Measurements from ENCODE around the gene AKAP5.

Gene AKAP5

GRCh38 chr14:64459405-64460136, 5.7 kb upstream of the AKAP5 start:
- no peak for DNase-seq (ENCODE audit: low read depth in 2 of 2)

GRCh38 chr14:64461221-64461620, 4.1 kb upstream of the AKAP5 start:
- DNase-seq (ENCODE audit: low read depth in 2 of 2): no peak

- DNase-seq (ENCODE audit: low read depth in 2 of 2): no peak
These were observed 2.1 kb upstream of the AKAP5 start for GRCh38 chr14:64463195-64463594.

GRCh38 chr14:64463873-64464272, 1.4 kb upstream of the AKAP5 start:
- no peak for DNase-seq (ENCODE audit: low read depth in 2 of 2)

DNA sequence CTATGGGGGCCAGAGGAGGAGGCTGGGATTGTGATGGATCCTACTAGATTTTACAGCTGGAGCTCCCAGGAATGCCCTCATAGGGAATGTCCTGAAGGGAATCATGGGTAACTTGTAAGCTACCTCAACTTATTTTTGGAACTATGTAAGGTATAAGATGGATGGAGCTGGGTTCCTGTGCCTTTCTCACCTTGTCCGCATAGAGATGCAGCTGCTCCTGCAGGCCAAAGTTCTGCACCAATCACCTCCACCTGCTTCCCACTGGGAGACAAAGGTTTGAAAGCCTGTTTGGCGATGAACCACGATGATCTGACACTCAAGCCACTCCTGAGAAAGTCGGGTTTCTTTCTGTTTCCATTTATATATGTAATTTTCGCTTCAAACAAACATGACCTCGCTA, 648 bp upstream of the AKAP5 start:
- DNase-seq (ENCODE audit: low read depth in 2 of 2): no peak

- DNase-seq (ENCODE audit: low read depth in 2 of 2): no peak
These were observed 694 bp downstream of the AKAP5 start for GRCh38 chr14:64465831-64466554.

DNA sequence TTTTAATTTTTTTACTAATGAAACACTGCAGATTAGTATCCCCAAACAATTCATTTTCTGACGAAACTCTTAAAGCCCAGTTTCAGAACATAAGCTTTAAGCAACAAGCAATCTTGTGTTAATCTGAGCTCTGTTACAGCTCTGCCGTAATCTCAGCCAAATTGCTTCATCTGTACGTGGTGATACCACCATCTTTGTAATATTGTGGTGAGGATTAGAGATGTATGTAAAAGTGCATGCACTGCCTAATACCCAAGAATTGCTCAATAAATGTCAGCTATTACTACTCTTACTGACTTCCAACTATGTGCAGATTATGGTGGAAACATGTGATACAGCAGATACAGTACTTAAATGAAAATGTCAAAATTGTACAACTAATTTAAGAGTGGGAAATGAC, 1.8 kb downstream of the AKAP5 start:
- DNase-seq (ENCODE audit: low read depth in 2 of 2): no peak

DNA sequence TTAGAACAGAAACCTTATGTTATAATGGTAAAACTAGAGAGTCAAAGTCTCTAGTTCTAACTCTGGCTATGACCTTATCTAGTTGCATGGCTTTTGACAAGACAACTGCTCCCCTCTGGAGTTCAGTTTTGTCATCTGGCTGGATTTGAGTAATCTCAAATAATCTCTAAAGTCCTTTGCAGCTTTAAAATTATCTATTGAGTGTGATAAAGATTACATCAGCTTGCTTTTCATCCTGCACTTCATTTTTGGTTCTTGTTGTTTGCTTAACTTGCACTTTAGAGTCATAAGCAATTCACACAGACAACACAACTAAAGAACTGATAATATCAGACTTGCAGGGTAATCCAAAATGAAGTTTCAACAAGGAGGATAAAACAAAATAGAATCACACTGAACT, 2.3 kb downstream of the AKAP5 start:
- DNase-seq (ENCODE audit: low read depth in 2 of 2): no peak

DNA sequence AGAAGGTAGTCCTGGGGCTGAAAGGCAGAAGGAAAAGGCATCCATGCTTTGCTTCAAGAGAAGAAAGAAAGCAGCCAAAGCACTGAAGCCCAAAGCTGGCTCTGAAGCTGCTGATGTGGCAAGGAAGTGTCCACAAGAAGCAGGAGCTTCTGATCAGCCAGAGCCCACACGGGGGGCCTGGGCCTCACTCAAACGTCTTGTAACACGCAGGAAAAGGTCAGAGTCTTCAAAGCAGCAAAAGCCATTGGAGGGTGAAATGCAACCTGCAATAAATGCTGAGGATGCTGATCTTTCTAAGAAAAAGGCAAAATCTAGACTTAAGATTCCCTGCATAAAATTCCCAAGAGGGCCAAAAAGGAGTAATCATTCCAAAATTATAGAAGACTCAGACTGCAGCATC, 3.2 kb downstream of the AKAP5 start:
- DNase-seq (ENCODE audit: low read depth in 2 of 2): no peak

DNA sequence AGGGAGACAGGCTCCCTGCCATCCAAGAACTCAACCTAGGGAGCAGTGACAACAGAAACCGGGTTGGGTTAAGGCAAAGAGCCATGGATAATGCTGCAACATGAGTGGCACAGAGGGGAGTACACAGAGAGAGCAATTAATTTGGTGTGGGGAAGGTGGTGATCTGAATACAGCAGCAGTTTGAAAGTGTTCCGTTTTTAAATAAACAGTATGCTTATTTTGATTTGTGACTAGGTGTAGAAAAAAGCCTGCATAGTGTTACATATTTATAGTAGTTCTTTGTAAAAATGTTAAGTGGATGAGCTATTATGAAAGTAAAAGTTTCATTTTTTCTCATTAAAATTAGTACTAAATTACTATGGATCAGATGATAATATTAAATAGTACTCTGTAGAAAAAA, 8.7 kb downstream of the AKAP5 start:
- DNase-seq (ENCODE audit: low read depth in 2 of 2): no peak

DNA sequence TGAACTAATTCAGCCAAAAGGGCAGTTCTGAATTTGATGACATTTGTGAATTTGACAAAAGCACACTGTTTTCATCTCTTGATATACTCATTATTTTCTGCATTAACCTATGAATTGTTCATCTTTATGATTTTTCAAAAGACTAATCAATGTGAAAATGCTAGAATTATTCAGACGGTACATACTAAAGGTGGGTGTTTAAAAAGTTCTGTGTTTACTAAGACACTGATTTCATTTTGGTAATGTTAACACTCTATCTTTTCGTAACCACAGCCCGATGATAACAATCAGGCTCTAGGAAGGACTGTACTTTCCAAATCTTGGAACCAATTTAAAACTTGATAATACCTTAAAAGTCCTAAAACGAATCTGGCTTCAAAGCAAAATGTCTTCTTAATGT, 9.4 kb downstream of the AKAP5 start:
- DNase-seq (ENCODE audit: low read depth in 2 of 2): no peak

DNA sequence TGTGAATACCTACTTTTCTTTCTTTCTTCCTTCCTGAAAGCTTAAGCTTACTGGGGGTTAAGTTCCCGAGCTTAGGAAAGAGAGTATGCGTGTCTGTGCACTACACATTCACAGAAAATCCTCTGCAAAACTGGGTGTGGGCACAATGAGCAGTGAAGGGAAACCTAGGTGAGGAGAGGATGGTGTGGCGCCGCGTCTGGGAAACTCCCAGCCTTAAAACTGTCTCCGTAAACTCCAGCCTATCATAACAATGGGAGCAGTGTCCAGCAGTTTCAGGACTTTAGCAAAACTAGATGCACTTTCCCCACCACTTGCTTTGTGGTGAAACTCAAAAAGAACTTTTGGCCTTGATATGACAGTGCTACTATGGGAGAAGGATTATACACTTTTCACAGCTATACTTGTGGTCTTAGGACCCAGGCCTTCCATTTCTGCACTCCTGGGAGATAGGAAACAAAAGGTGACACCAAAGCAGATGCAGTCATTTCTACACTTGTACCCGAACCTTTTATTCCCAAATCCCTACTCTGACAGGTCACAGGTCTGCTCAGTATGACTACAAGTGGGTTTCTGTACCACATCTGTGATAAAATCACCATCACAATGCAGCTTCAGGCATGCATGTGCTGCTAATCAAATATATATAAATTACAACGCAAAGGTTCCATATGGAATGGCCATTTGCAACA, 10.4 kb downstream of the AKAP5 start:
- DNase-seq (ENCODE audit: low read depth in 2 of 2): no peak

DNA sequence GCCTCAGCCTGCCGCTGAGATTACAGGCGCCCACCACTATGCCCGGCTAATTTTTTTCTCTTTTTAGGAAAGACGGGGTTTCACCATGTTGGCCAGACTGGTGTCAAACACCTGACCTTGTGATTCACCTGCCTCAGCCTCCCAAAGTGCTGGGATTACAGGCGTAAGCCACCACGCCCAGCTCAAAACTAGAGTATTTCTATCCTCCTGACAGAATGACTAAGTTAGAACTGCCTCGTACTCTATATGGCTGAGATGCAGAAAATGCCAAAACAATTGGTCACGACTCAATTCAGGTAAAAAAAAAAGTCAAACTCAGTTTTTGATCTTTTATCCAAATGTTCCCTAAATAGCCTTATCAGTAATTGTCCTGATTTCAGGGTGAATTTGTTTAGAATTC, 11.1 kb downstream of the AKAP5 start:
- DNase-seq (ENCODE audit: low read depth in 2 of 2): no peak

DNA sequence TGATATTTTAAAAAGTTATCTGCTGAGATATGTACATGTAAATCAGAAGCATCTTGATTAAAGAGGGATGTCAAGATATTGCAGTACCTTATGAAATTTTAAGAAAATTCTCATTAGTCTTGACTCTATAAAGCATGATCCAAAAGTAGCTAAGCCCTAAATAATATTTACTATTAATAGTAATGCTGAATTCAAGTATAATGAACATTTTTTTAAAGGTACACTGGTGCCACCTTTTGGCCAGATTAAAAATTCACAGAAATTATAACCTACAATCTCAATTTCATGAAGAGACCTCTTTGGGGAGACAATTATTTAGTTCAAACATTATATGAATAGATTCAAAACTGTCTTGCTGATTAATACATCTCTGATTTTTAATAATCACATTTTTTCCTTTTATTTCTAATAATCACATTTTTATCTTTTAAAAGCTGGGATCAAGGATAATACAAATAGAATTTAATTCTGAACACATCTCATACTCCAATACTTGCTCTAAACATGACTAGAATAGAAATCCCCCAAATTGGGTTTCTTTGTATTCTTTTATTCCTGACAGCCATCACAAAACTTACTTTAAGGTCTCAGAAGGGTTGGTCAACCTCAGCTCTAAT, 13.4 kb downstream of the AKAP5 start:
- no peak for DNase-seq (ENCODE audit: low read depth in 2 of 2)

DNA sequence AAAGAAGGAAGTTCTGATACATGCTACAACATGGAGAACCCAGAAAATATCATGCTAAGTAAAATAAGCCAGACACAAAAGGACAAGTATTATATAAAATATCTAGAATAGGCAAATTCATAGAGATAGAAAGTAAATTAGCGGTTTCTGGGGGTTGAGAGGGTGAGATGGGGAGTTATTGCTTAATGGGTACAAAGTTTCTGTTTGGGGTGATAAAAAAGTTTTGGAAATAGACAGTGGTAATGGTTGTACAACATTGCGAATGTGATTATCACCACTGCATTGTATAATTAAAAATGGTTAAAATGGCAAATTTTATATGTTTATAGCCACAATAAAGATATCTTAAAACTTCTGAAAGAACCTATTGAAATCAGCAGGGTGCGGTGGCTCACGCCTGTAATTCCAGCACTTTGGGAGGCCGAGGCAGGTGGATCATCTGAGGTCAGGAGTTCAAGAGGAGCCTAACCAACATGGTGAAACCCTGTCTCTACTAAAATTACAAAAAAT, 23.3 kb downstream of the AKAP5 start:
- no peak for DNase-seq (ENCODE audit: low read depth in 2 of 2)

DNA sequence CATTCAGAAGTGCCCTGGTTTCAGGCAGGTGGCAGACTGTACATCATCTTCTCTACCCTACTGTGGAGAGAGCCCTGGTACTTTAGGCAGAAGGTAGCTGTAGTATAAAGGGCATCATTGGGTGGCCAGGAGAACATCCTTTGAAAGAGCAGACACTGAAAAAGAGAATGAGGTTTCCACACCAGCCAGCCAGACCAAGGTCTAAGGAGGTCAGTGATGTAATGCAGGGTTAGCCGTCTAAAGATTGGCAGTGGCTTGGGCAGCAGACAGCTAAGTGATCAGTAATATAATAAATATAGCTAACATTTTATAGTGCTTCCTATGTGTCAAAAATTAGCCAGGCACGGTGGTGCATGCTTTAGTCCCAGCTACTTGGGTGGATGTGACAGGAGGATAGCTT, 26.3 kb downstream of the AKAP5 start:
- DNase-seq (ENCODE audit: low read depth in 2 of 2): no peak

DNA sequence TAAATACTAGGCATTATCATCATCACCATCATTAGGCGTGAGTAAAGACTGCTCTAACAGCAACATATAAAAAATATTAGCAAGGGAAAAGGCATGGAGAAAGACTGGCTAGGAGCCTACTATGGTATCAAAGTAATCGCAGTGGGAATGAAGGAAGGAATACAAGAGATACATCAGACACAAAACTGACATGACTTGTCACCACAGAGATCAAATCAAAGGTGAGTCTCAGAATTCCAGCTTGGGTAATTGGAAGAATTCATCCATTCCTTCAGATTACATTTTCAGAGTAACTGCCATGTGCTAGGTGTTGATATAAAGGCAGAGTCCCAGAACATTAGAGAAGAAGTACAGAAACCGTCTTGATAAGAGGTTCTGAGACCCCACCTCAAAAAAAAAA, 28.2 kb downstream of the AKAP5 start:
- DNase-seq (ENCODE audit: low read depth in 2 of 2): no peak

GRCh38 chr14:64495252-64495651, 30.0 kb downstream of the AKAP5 start:
- no peak for DNase-seq (ENCODE audit: low read depth in 2 of 2)

DNA sequence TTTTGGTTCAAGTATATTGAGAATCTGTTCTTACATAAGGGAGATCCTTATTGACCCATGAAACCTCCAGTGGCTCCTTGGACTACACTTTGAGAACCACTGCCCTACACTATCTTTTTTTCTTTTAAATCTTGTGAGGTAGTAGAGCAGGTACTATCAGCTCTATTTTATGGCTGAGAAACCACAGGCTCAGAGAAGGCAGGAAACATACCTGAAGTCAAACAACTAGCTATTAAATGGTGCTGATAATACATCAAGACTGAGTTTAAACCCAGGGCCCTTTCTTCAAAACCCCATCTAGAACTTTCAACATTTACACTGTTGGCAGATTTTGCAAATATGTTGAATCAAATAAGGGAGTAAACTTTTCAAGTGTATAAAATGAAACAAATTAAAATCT, 31.5 kb downstream of the AKAP5 start:
- DNase-seq (ENCODE audit: low read depth in 2 of 2): no peak

- DNase-seq (ENCODE audit: low read depth in 2 of 2): no peak
These were observed 34.8 kb downstream of the AKAP5 start for GRCh38 chr14:64500088-64500487.

GRCh38 chr14:64501411-64502171, 36.3 kb downstream of the AKAP5 start:
- no peak for DNase-seq (ENCODE audit: low read depth in 2 of 2)

DNA sequence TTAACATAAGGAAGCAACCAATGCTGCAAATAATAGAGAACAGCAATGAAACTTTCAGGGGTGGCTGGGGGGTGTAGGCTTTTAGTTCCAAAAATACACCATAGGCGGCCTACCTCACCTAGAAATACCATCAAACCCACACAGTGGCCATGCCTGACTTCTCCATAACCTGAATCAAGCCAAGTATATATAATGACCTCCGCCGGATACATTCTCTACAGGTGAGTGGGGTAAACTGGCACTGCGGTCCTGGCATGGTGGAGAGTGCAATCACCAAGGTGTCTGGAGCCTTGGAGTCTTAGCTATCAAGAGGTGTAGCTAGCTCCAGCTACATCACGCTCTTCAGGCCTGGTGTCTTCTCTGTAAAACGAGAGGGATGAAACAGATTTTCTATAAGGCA, 37.2 kb downstream of the AKAP5 start:
- no peak for DNase-seq (ENCODE audit: low read depth in 2 of 2)
